ENCODE data around the gene BFSP2.

Gene BFSP2

DNA sequence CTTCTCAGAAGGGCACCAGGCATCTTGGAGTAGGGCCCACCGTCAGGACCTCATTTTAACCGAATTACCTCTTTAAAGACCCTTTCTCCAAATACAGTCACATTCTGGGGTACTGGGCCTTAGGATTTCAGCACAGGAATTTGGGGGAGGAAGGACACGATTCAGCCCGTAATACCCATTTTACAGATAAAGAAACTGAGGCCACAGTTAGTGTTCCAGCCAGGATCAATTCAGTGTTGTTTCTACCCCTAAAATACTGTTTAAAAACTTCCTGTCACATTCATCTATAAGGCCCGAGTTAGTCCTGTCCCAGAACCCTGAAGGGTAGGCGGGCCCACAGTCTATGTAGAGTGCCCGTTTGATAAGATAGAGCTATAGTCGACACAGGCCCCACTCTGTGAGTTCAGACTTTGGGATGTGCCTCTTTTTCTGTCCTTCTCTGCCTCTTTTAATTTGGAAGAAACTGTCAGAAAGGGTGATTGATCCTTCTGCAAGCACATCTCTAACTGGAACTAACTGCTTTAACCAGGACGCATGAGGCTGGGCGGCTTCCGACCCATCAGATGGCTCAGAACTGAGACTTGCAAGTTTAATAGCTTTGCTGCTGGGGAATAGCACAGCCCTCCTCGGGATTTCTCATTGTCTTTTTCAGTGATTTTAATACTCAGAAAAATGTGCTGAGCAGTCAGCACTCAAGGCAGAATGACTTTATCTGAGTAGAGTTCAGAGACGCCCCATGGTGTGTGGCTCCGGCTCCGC, 19.5 kb downstream of the BFSP2 start:
- no peak for DNase-seq

- no peak for DNase-seq
These were observed 25.3 kb downstream of the BFSP2 start for GRCh38 chr3:133424937-133425869.

DNA sequence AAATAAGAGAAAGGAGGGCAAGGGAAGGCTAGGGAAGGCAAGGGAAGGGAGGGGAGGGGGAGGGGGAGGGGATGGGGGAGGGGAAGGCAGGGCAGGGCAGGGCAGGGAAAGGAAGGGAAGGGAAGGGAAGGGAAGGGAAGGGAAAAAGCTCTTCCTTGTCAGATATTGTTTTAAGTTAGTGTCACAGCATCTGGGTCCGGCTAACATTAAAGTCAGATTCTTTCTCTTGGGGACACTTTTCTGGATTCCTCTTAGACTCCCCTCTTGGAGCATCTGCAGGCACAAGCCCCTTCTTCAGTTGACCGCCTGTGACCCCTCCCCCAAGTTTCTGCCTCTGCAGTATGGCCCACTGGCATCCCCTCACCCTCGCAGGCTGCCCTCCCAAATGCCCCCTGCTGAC, 26.0 kb downstream of the BFSP2 start:
- DNase-seq, result no peak

GRCh38 chr3:133426721-133427120, 26.9 kb downstream of the BFSP2 start:
- no peak for DNase-seq

- no peak for DNase-seq
These were observed 28.7 kb downstream of the BFSP2 start for GRCh38 chr3:133428552-133428951.

GRCh38 chr3:133429063-133429462, 29.2 kb downstream of the BFSP2 start:
- no peak for DNase-seq

DNA sequence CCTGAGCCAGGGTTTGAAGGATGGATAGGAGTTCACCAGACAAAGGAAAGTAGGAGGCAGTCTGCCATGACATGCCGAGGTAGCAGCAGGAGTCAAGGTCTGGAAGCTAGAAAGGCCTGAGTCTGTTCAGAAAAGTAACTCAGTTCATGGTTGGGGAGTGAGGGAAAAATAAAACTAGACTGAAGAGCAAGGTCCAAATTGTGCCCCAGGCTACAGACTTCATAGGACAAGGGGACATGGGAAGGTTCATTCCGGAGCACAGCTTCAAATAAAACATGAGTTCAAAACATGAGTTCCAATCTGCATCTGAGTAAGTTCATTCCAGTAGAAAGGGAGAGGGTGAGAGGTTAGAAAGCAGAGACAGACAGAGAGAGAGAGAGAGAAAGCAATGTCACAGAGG, 39.7 kb downstream of the BFSP2 start:
- DNase-seq, result no peak

- no peak for DNase-seq
These were observed 40.8 kb downstream of the BFSP2 start for GRCh38 chr3:133440652-133441051.

- no peak for DNase-seq
These were observed 42.0 kb downstream of the BFSP2 start for GRCh38 chr3:133441867-133442270.

GRCh38 chr3:133442518-133442917, 42.7 kb downstream of the BFSP2 start:
- no peak for DNase-seq

DNA sequence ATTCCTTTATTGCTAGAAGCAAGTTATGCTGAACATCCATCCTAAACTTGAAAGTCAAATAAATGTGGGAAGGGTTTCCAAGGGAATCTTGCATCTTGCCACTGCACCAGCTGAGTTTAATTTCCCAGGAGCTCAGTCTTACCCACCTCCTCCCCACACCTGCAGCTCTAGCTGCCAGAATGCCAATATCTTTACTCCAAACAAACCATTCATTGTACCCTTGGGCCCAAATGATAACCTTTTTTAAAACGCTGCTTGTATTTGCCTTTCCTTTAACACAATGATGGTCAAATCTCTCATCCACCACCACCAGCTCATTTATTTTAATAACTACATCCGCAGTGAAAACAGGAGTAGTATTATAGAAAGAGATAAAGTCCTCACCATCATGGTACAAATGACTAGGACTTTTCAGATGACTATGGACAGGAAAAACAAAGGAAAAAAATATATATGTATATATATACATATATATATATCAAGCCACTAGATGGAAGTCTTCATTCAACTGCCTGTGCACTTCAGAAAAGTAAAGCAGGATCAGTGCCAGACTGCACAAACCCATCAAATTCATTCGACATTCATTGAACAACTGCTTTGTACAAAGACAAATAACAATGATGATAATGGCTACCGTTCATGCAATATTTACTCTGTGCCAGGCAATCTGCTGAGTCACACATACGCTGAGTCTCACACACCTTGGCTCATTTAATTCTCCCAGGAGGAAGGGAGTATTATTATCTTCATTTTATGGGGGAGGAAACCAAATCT, 44.0 kb downstream of the BFSP2 start:
- peak; percentile 48 for DNase-seq

GRCh38 chr3:133444423-133444774, 44.5 kb downstream of the BFSP2 start:
- DNase-seq, result no peak

- no peak for DNase-seq
These were observed 45.3 kb downstream of the BFSP2 start for GRCh38 chr3:133445108-133445507.

GRCh38 chr3:133447750-133448477, 48.1 kb downstream of the BFSP2 start:
- no peak for DNase-seq

DNA sequence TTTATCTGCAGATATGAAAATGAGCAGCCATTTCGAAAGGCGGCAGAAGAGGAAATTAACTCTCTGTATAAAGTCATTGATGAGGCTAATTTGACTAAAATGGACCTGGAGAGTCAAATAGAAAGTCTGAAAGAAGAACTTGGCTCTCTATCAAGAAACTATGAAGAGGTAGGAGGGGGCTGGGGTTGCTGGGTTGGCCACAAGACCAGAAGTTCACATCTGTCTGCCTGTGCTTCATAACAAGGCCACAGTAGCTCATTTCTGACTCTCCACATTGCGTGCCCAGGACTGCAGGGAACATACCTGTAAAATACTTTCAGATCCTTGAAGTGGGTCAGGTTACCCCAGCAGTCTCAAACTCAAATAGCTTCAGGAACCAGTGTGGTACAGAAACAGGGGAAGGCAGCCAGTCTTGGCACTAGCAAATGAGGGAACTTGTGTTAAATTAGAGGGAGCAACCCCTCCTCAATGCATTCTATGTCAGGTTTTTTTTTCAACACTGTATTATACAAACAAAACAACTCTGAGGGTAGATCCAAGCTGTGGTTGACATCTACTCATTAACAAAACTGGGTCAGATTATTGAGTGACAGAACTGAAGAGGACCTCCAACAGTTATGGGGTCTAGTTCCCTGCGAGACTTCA, 48.7 kb downstream of the BFSP2 start:
- DNase-seq, result no peak

DNA sequence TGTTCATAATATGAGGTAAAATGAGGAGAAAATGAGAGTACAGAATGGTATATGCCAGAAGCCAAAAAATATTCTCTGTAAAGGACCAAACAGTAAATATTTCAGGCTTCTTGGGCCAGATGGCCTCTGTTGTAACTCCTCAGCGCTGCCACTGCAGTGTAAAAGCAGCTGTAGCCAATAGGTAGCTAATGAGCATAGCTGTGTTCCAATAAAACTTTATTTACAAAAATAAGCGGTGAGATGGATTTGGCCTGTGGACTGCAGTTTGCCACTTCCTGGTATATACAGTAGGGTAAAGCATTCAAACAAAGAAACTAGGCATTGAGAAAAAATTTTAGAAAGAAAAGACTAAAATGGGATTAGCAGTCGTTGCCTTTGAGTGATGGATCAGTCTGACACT, 51.5 kb downstream of the BFSP2 start:
- DNase-seq, result no peak

DNA sequence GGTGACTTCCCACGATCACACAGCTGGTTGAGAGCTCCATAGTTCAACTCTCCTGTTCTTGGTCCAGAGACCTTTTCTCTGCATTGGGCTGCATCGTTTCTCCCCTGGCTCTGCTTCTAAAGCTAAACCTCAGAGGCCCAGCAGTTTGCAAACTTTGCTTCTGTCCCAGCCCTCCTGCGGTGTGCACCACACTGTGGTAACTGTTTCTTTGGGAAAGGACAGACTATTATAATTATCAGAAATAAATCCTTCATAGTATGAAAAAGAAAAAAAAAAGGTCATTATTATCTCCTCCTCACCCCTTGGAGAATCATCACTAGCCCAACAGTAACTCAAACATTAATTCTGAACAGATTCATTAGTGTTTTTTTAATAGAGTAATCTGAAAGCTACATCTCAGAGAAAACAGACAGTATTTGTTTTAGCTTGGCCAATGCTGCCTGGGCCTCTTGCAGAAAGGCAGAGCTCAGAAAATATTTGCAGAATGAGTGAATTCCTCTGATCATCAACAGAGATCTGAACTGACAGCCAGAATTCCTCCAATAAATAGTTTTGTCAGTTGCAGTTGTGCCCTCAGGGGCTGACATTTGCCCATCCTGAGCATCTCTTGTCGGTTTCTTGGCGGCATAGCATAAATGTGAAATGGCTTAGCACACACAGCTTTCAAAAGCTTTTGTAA, 52.9 kb downstream of the BFSP2 start:
- DNase-seq, result no peak

- no peak for DNase-seq
These were observed 53.5 kb downstream of the BFSP2 start for GRCh38 chr3:133453383-133453782.

DNA sequence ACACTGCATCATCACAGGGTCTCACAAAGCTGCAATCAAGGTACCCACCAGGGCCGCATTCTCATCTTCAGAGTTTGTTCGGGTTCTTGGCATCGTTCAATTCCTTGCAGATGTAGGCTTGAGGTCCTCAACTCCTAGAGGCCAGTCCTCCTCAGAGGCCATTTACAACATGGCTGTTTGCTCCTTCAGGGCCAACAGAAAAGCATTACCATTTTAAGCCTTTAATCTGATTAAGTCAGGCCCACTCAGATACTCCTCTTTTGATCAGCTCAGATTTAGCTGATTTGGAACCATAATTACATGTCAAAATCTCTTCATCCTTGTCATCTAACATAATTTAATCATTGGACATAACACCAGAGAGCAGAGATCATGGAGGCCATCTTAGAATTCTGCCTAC, 55.4 kb downstream of the BFSP2 start:
- DNase-seq, result no peak

DNA sequence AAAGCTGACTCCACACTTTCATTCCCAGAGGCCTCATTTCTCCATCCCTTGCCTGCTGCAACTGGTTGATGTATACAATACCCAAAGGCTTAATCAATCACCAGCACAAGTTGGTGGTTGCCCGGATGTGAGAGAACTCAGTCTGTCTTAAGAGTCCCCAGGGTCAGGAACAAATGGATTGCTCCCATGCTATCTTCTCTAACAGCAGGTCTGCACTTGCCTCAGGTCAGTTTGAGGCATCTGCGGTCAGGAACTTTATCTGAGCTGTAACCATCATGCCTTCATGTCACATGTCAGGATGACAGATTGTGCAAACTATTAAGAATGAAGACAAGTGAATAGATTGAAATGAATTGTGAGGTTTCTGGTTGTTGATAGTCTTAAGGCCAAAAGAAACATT, 56.1 kb downstream of the BFSP2 start:
- no peak for DNase-seq

- peak; percentile 41 for DNase-seq
These were observed 57.2 kb downstream of the BFSP2 start for GRCh38 chr3:133457025-133457424.
